ENCODE data around the gene GCFC2. TPM values are rescaled to one million over a fixed set of nuclear protein-coding genes. Genes with fewer than 3 reads are reported as not detected.

The GCFC2 gene
- polyA plus RNA-seq, 1 experiment, result 16.8 TPM

- Histone ChIP-seq H3K4me3 (ENCODE audit: low read depth, low read length) (no peak overlapping the region), H3K27me3 (ENCODE audit: control insufficient read depth, insufficient read depth, low read length) (peaks cover 8% of the 10 kb centered on the region), H3K27ac (ENCODE audit: low read depth, low read length) (no peak overlapping the region), H3K9me3 (ENCODE audit: control insufficient read depth, insufficient read depth, low read length) (no peaks in the 10 kb centered on the region)
- CTCF ChIA-PET, result interaction anchor here (0.5 to 2.8 kb wide), 35 partner anchors 8 to 708 kb away, joined by 3 to 106 read pairs (median 4); partner anchors contain the start of gene TACR1
- POLR2A ChIA-PET, result interaction anchor here (1.0 kb wide), 1 partner anchor 162 kb away, joined by 5 read pairs; no protein-coding TSS in a partner anchor
- DNase-seq (ENCODE audit: low read depth, low spot score), result no peak
- TF ChIP-seq CTCF (IDR thresholded peaks at IDR 0.05; ENCODE audit: low read depth, low read length), result peak; percentile 99
Measured at GRCh38 chr2:75627902-75628504, 82.7 kb downstream of the GCFC2 start.

GRCh38 chr2:75622929-75623328 is 87.8 kb downstream of the GCFC2 start:
- H3K27me3 ChIP-seq (ENCODE audit: control insufficient read depth, insufficient read depth, low read length), result peaks cover 5% of the 10 kb centered on the region
- ChIA-PET CTCF (interaction anchor here (5.9 to 6.5 kb wide), 2 partner anchors 14 to 158 kb away, joined by 37 to 47 read pairs; no protein-coding TSS in a partner anchor), POLR2A (no interaction called here)
- H3K9me3 ChIP-seq (ENCODE audit: control insufficient read depth, insufficient read depth, low read length), result no peaks in the 10 kb centered on the region
- no peak overlapping the region for H3K4me3 ChIP-seq (ENCODE audit: low read depth, low read length)
- no peak overlapping the region for H3K27ac ChIP-seq (ENCODE audit: low read depth, low read length)
- no peak for DNase-seq (ENCODE audit: low read depth, low spot score)
- no peak for TF ChIP-seq CTCF (IDR thresholded peaks at IDR 0.05; ENCODE audit: low read depth, low read length)

- Histone ChIP-seq H3K27ac (ENCODE audit: low read depth, low read length) (no peak overlapping the region), H3K27me3 (ENCODE audit: control insufficient read depth, insufficient read depth, low read length) (peaks cover 5% of the 10 kb centered on the region), H3K4me3 (ENCODE audit: low read depth, low read length) (no peak overlapping the region), H3K9me3 (ENCODE audit: control insufficient read depth, insufficient read depth, low read length) (no peaks in the 10 kb centered on the region)
- TF ChIP-seq CTCF (IDR thresholded peaks at IDR 0.05; ENCODE audit: low read depth, low read length), result no peak
- ChIA-PET POLR2A (no interaction called here), CTCF (interaction anchor here (5.9 to 6.5 kb wide), 2 partner anchors 13 to 158 kb away, joined by 37 to 47 read pairs; no protein-coding TSS in a partner anchor)
- DNase-seq (ENCODE audit: low read depth, low spot score), result no peak
Measured at GRCh38 chr2:75622500-75622899, 88.2 kb downstream of the GCFC2 start.

- H3K27me3 ChIP-seq (ENCODE audit: control insufficient read depth, insufficient read depth, low read length), result peaks cover 3% of the 10 kb centered on the region
- CTCF ChIA-PET, result interaction anchor here (0.7 to 6.5 kb wide), 4 partner anchors 12 to 217 kb away, joined by 3 to 47 read pairs (median 20); no protein-coding TSS in a partner anchor
- no peak overlapping the region for H3K4me3 ChIP-seq (ENCODE audit: low read depth, low read length)
- H3K27ac ChIP-seq (ENCODE audit: low read depth, low read length), result no peak overlapping the region
- POLR2A ChIA-PET, result no interaction called here
- no peak for TF ChIP-seq CTCF (IDR thresholded peaks at IDR 0.05; ENCODE audit: low read depth, low read length)
- DNase-seq (ENCODE audit: low read depth, low spot score), result no peak
- no peaks in the 10 kb centered on the region; the same call in 1 of the 2 replicates for H3K9me3 ChIP-seq (ENCODE audit: control insufficient read depth, insufficient read depth, low read length)
Measured at GRCh38 chr2:75621228-75621627, 89.5 kb downstream of the GCFC2 start.

- ChIA-PET CTCF (interaction anchor here (0.7 to 6.5 kb wide), 5 partner anchors 8 to 155 kb away, joined by 3 to 47 read pairs (median 18); no protein-coding TSS in a partner anchor), POLR2A (no interaction called here)
- Histone ChIP-seq H3K27me3 (ENCODE audit: control insufficient read depth, insufficient read depth, low read length) (peaks cover 2% of the 10 kb centered on the region), H3K4me3 (ENCODE audit: low read depth, low read length) (no peak overlapping the region), H3K27ac (ENCODE audit: low read depth, low read length) (no peak overlapping the region), H3K9me3 (ENCODE audit: control insufficient read depth, insufficient read depth, low read length) (no peaks in the 10 kb centered on the region; the same call in 1 of the 2 replicates)
- no peak for DNase-seq (ENCODE audit: low read depth, low spot score)
- no peak for TF ChIP-seq CTCF (IDR thresholded peaks at IDR 0.05; ENCODE audit: low read depth, low read length)
Measured at GRCh38 chr2:75619956-75620740, 90.6 kb downstream of the GCFC2 start.

All from AG04450 (cell line).